Heart left ventricle (tissue), 16 donors: ENCODE measurements around the gene TSPAN32. TPM values are rescaled to one million over a fixed set of nuclear protein-coding genes. Genes with fewer than 3 reads are reported as not detected.

Experiments used
- ATAC-seq, 4 donors: fragments of 200-7000 bp; cut with Tn5 transposase; one replicate each; pipeline ENCODE4 v1.9.1; 2020 to 2022; ENCODE audit warnings: moderate library complexity in 4 of 4, mild to moderate bottlenecking in 3 of 4, moderate number of reproducible peaks in 1 of 4
- DNase-seq, 5 donors: peaks; one replicate each; pipeline ENCODE4 v3.0.0-alpha.2; 2020
- H3K27ac ChIP-seq, 12 donors: fragments of 200-600 bp; sonication (generic) in 4 of 12; one replicate each; pipeline versions ENCODE4 v1.5.0 to v1.8.0; 2016 to 2022; ENCODE audit warnings: mild to moderate bottlenecking in 2 of 12
- H3K27me3 ChIP-seq, 9 donors: fragments of 200-600 bp; sonication (generic) in 2 of 9; one replicate each; pipeline versions ENCODE4 v1.5.1 to v1.8.0; 2016 to 2022; ENCODE audit warnings: mild to moderate bottlenecking in 3 of 9
- H3K36me3 ChIP-seq, 9 donors: fragments of 200-600 bp; sonication (generic) in 2 of 9; one replicate each; pipeline versions ENCODE4 v1.5.0 to v1.8.0; 2018 to 2022; ENCODE audit warnings: mild to moderate bottlenecking in 2 of 9
- H3K4me1 ChIP-seq, 12 donors: fragments of 200-600 bp; sonication (generic) in 4 of 12; one replicate each; pipeline versions ENCODE4 v1.5.0 to v1.8.0; 2016 to 2022; ENCODE audit warnings: mild to moderate bottlenecking in 3 of 12
- H3K4me3 ChIP-seq, 12 donors: fragments of 200-600 bp; sonication (generic) in 4 of 12; one replicate each; pipeline versions ENCODE4 v1.5.0 to v1.8.0; 2017 to 2022; ENCODE audit warnings: mild to moderate bottlenecking in 9 of 12, moderate library complexity in 4 of 12
- H3K9me3 ChIP-seq, 12 donors: fragments of 200-600 bp; sonication (generic) in 4 of 12; one replicate each; pipeline versions ENCODE4 v1.5.0 to v1.8.0; 2016 to 2022; ENCODE audit warnings: mild to moderate bottlenecking in 1 of 12
- CTCF ChIP-seq, 12 donors: fragments of 200-600 bp; sonication (generic) in 4 of 12; IDR thresholded peaks; one replicate each; pipeline versions ENCODE4 v1.5.0 to v1.8.0; 2018 to 2022; ENCODE audit warnings: antibody characterized with exemption in 12 of 12, mild to moderate bottlenecking in 5 of 12
- POLR2A ChIP-seq, 2 donors: fragments of 450-650 bp; IDR thresholded peaks; one replicate each; pipeline ENCODE4 v1.6.1; 2017; ENCODE audit warnings: antibody characterized with exemption in 2 of 2, mild to moderate bottlenecking in 2 of 2, moderate library complexity in 2 of 2
- WGBS, 4 donors: extraction: QIAGEN DNeasy Blood & Tissue Kit in 2 of 4; methylation state at CpG; one replicate each; pipeline versions ENCODE4 v1.1.5 to v1.1.7; 2013 to 2018; 5-methylcytosine and 5-hydroxymethylcytosine counted together
- intact Hi-C, 10 donors: fragments of 100-400 bp; cut with DNase I; formaldehyde crosslinking; loops; one replicate each; pipeline versions ENCODE4 v1.11.1 to v1.14.2; 2022
- polyA plus RNA-seq, 2 donors: library from polyadenylated mRNA; stranded (reverse); fragments of 200-250 nt; gene quantifications; one replicate each; pipeline ENCODE4 v1.2.3, GENCODE V29; 2013
- total RNA-seq, 9 donors: library from RNA; depleted of rRNA in 2 of 9; stranded (reverse); fragments of >200 nt in 2 of 9; fragmentation: NEBNext Ultra II Directional in 3 of 9; extraction: Animal tissue kit (Norgen Biotek cat#: 25700) in 3 of 9; gene quantifications; one replicate each; pipeline versions ENCODE4 v1.1.0 to v1.2.4, GENCODE V29; 2016 to 2023
- donor health status: ischemic (EF 13 %, LVEDD 7.1; RV severe dilation, severe dysfunction).
- donor health status: healthy with polysubstance abuse.
- donor health status: DM: no; HTN: yes; CAD: no.
- donor health status: DM: no; HTN: no; CAD: no.
- donor health status: ischemic (EF 25% LVEDD 6.9; RV normal size, moderate dysfunction).
- donor health status: ischemic (EF 25% LVEDD 5.7; RV mildly dilated, moderate dysfunction).
- donor health status: healthy.
- donor health status: DM: yes; HTN: yes; CAD: no.
- donor health status: ischemic (EF 35%, LVEDD 5.7; RV mildly dilated, moderate dysfunction).
- donor health status: nonischemic (EF 11% LVEDD 7.7; RV severe dilation, severe dysfunction).
- donor health status: DM: yes; HTN: yes; CAD: no.
- donor health status: PGD.
- donor health status: ischemic (EF 29% LVEDD 5.4; RV normal size, mild dysfunction).
- donor health status: nonischemic (EF 23%, LVEDD 6.1; RV moderate dilation, normal function).

Gene TSPAN32
- total and polyA plus RNA-seq, 11 donors, result 3.5 to 29.5 (median 18.0) TPM

- Histone ChIP-seq H3K36me3 (no peaks in the 10 kb centered on the region), H3K4me3 (no peak overlapping the region), H3K4me1 (peaks cover 4 to 54% (median 37%) of the 10 kb centered on the region in 12 donors), H3K9me3 (no peaks in the 10 kb centered on the region), H3K27ac (peak overlapping the region in 1 of 12 donors; percentile 90), H3K27me3 (no peaks in the 10 kb centered on the region)
- intact Hi-C loops, result loop anchor here in 3 of 10 donors (5.0 kb wide), 3 partner anchors 66 to 576 kb away; partner anchors contain the start of genes CD81 (in 2 of the 3) and CDKN1C (in 1 of the 3)
- no peak for TF ChIP-seq CTCF (IDR thresholded peaks at IDR 0.05)
- TF ChIP-seq POLR2A (IDR thresholded peaks at IDR 0.05), result no peak
- WGBS, 4 donors, result 81 to 92% (median 89%) methylated on average over 10 to 16 of the region's 16 CpGs
- ATAC-seq (no peak), DNase-seq (peak in 1 of 5 donors; percentile 17)
Measured at GRCh38 chr11:2310786-2311352, 9.1 kb downstream of the TSPAN32 start.

GRCh38 chr11:2311353-2312133 lies 9.7 kb downstream of the TSPAN32 start:
- WGBS, 4 donors, result 81 to 83% (median 82%) methylated on average over 14 to 21 of the region's 21 CpGs
- Histone ChIP-seq H3K4me3 (no peak overlapping the region), H3K36me3 (no peaks in the 10 kb centered on the region), H3K27me3 (no peaks in the 10 kb centered on the region), H3K9me3 (no peaks in the 10 kb centered on the region), H3K27ac (peak overlapping the region in 8 of 12 donors; percentile 15 to 90 (median 40)), H3K4me1 (peaks cover 0 to 49% (median 31%) of the 10 kb centered on the region in 12 donors)
- ATAC-seq, result no peak
- intact Hi-C loops, result loop anchor here in 4 of 10 donors (2.0 to 5.0 kb wide), 4 partner anchors 63 to 576 kb away; partner anchors contain the start of genes CD81 (in 2 of the 4) and CDKN1C (in 1 of the 4)
- peak in 2 of 5 donors; percentile 12 to 60 for DNase-seq
- TF ChIP-seq CTCF (IDR thresholded peaks at IDR 0.05), result no peak
- TF ChIP-seq POLR2A (IDR thresholded peaks at IDR 0.05), result no peak

- H3K27ac ChIP-seq, result peak overlapping the region in 11 of 12 donors; percentile 20 to 90 (median 48)
- TF ChIP-seq POLR2A (IDR thresholded peaks at IDR 0.05) (no peak), CTCF (IDR thresholded peaks at IDR 0.05) (no peak)
- peaks cover 0 to 41% (median 26%) of the 10 kb centered on the region in 12 donors for H3K4me1 ChIP-seq
- ATAC-seq (peak in 2 of 4 donors; percentile 5 to 7), DNase-seq (peak in 3 of 5 donors; percentile 49 to 63 (median 59))
- H3K36me3 ChIP-seq, result no peaks in the 10 kb centered on the region
- intact Hi-C loops, result loop anchor here in 4 of 10 donors (2.0 to 5.0 kb wide), 4 partner anchors 62 to 575 kb away; partner anchors contain the start of genes CD81 (in 2 of the 4) and CDKN1C (in 1 of the 4)
- no peak overlapping the region for H3K4me3 ChIP-seq
- H3K27me3 ChIP-seq, result no peaks in the 10 kb centered on the region
- WGBS, 4 donors, result 64 to 83% (median 72%) methylated on average over 15 to 22 of the region's 22 CpGs
- H3K9me3 ChIP-seq, result peaks cover 0 to 2% (median 0%) of the 10 kb centered on the region in 12 donors
Measured at GRCh38 chr11:2312232-2313042, 10.6 kb downstream of the TSPAN32 start.
